HG02852 (cell line): ENCODE measurements around the gene CASZ1.

Experiments
- ATAC-seq: cut with Tn5 transposase; IDR thresholded peaks from one replicate; pipeline ENCODE4 v1.9.1; 2021; ENCODE audit warnings: mild to moderate bottlenecking, moderate library complexity; ENCODE audit not compliant: unreplicated experiment

Gene CASZ1

GRCh38 chr1:10643607-10644306, 152.7 kb downstream of the CASZ1 start:
- ATAC-seq = no peak

GRCh38 chr1:10642403-10643080, 153.9 kb downstream of the CASZ1 start:
- no peak for ATAC-seq

GRCh38 chr1:10641976-10642375, 154.5 kb downstream of the CASZ1 start:
- ATAC-seq = no peak

- ATAC-seq = no peak
Observed at GRCh38 chr1:10640843-10641553, 155.4 kb downstream of the CASZ1 start.

GRCh38 chr1:10639775-10640578, 156.5 kb downstream of the CASZ1 start:
- ATAC-seq = no peak

GRCh38 chr1:10639011-10639774, 157.3 kb downstream of the CASZ1 start:
- ATAC-seq = no peak

- ATAC-seq = no peak
Observed at GRCh38 chr1:10638559-10639005, 157.9 kb downstream of the CASZ1 start.

- no peak for ATAC-seq
Observed at GRCh38 chr1:10637834-10638558, 158.4 kb downstream of the CASZ1 start.

GRCh38 chr1:10637400-10637799, 159.0 kb downstream of the CASZ1 start:
- ATAC-seq = no peak

GRCh38 chr1:10635992-10636391, 160.5 kb downstream of the CASZ1 start:
- no peak for ATAC-seq

GRCh38 chr1:10635085-10635896, 161.2 kb downstream of the CASZ1 start:
- ATAC-seq = no peak

- ATAC-seq = no peak
Observed at GRCh38 chr1:10634428-10635084, 161.9 kb downstream of the CASZ1 start.

- no peak for ATAC-seq
Observed at GRCh38 chr1:10634075-10634427, 162.4 kb downstream of the CASZ1 start.

GRCh38 chr1:10633416-10633815, 163.0 kb downstream of the CASZ1 start:
- ATAC-seq = no peak

GRCh38 chr1:10632691-10633090, 163.8 kb downstream of the CASZ1 start:
- ATAC-seq = no peak

GRCh38 chr1:10631811-10632593, 164.4 kb downstream of the CASZ1 start:
- no peak for ATAC-seq

- no peak for ATAC-seq
Observed at GRCh38 chr1:10631121-10631810, 165.2 kb downstream of the CASZ1 start.
